ENCODE results near the gene PHLPP2. TPM values are rescaled to one million over a fixed set of nuclear protein-coding genes. Genes with fewer than 3 reads are reported as not detected.

PHLPP2 gene
- total RNA-seq, 1 donor = 12.7 TPM

GRCh38 chr16:71754108-71754507 lies 29.6 kb upstream of the PHLPP2 start:
- H3K4me1 ChIP-seq (ENCODE audit: insufficient read depth, low read length) = no peaks in the 10 kb centered on the region
- H4K20me1 ChIP-seq (ENCODE audit: insufficient read depth, low read length) = peaks cover 3% of the 10 kb centered on the region
- H3K4me2 ChIP-seq (ENCODE audit: insufficient read depth, low read length) = no peak overlapping the region
- H3K27ac ChIP-seq (ENCODE audit: low read depth, low read length) = no peak overlapping the region
- H3K36me3 ChIP-seq (ENCODE audit: insufficient read depth, low read length) = peaks cover 66% of the 10 kb centered on the region
- no peaks in the 10 kb centered on the region for H3K27me3 ChIP-seq (ENCODE audit: insufficient read depth, low read length)
- no peak overlapping the region for H2AFZ ChIP-seq (ENCODE audit: low read length)
- H3K79me2 ChIP-seq (ENCODE audit: insufficient read depth, low read length) = peaks cover 6% of the 10 kb centered on the region
- no peak for DNase-seq (ENCODE audit: insufficient read length, low spot score, missing footprints)
- H3K4me3 ChIP-seq (ENCODE audit: insufficient read depth, low read length) = no peak overlapping the region
- TF ChIP-seq CTCF (IDR thresholded peaks at IDR 0.05; ENCODE audit: extremely low read depth, low read depth, low read length) = no peak
- H3K9me3 ChIP-seq (ENCODE audit: low read depth, low read length) = no peaks in the 10 kb centered on the region

- H3K27ac ChIP-seq (ENCODE audit: low read depth, low read length) = no peak overlapping the region
- no peak for TF ChIP-seq CTCF (IDR thresholded peaks at IDR 0.05; ENCODE audit: extremely low read depth, low read depth, low read length)
- H4K20me1 ChIP-seq (ENCODE audit: insufficient read depth, low read length) = peaks cover 3% of the 10 kb centered on the region
- no peak overlapping the region for H3K4me2 ChIP-seq (ENCODE audit: insufficient read depth, low read length)
- no peaks in the 10 kb centered on the region for H3K9me3 ChIP-seq (ENCODE audit: low read depth, low read length)
- no peak overlapping the region for H3K4me3 ChIP-seq (ENCODE audit: insufficient read depth, low read length)
- H2AFZ ChIP-seq (ENCODE audit: low read length) = no peak overlapping the region
- H3K27me3 ChIP-seq (ENCODE audit: insufficient read depth, low read length) = no peaks in the 10 kb centered on the region
- no peak for DNase-seq (ENCODE audit: insufficient read length, low spot score, missing footprints)
- H3K79me2 ChIP-seq (ENCODE audit: insufficient read depth, low read length) = peaks cover 2% of the 10 kb centered on the region
- H3K4me1 ChIP-seq (ENCODE audit: insufficient read depth, low read length) = no peaks in the 10 kb centered on the region
- peaks cover 58% of the 10 kb centered on the region for H3K36me3 ChIP-seq (ENCODE audit: insufficient read depth, low read length)
Observed at GRCh38 chr16:71748226-71748625, 23.7 kb upstream of the PHLPP2 start.

- TF ChIP-seq CTCF (IDR thresholded peaks at IDR 0.05; ENCODE audit: extremely low read depth, low read depth, low read length) = peak; percentile 81
- Histone ChIP-seq H3K4me3 (ENCODE audit: insufficient read depth, low read length) (no peak overlapping the region), H3K36me3 (ENCODE audit: insufficient read depth, low read length) (peaks cover 57% of the 10 kb centered on the region), H3K27ac (ENCODE audit: low read depth, low read length) (no peak overlapping the region), H3K79me2 (ENCODE audit: insufficient read depth, low read length) (no peaks in the 10 kb centered on the region), H3K27me3 (ENCODE audit: insufficient read depth, low read length) (no peaks in the 10 kb centered on the region), H2AFZ (ENCODE audit: low read length) (no peak overlapping the region), H3K4me2 (ENCODE audit: insufficient read depth, low read length) (no peak overlapping the region), H3K4me1 (ENCODE audit: insufficient read depth, low read length) (no peaks in the 10 kb centered on the region), H4K20me1 (ENCODE audit: insufficient read depth, low read length) (peaks cover 3% of the 10 kb centered on the region), H3K9me3 (ENCODE audit: low read depth, low read length) (no peaks in the 10 kb centered on the region)
- DNase-seq (ENCODE audit: insufficient read length, low spot score, missing footprints) = no peak
Observed at GRCh38 chr16:71746442-71747046, 22.0 kb upstream of the PHLPP2 start.

- H3K27ac ChIP-seq (ENCODE audit: low read depth, low read length) = no peak overlapping the region
- TF ChIP-seq CTCF (IDR thresholded peaks at IDR 0.05; ENCODE audit: extremely low read depth, low read depth, low read length) = no peak
- no peak overlapping the region for H2AFZ ChIP-seq (ENCODE audit: low read length)
- no peaks in the 10 kb centered on the region for H3K79me2 ChIP-seq (ENCODE audit: insufficient read depth, low read length)
- no peak overlapping the region for H3K4me3 ChIP-seq (ENCODE audit: insufficient read depth, low read length)
- H3K36me3 ChIP-seq (ENCODE audit: insufficient read depth, low read length) = peaks cover 61% of the 10 kb centered on the region
- no peaks in the 10 kb centered on the region for H3K9me3 ChIP-seq (ENCODE audit: low read depth, low read length)
- H4K20me1 ChIP-seq (ENCODE audit: insufficient read depth, low read length) = peaks cover 2% of the 10 kb centered on the region
- H3K4me2 ChIP-seq (ENCODE audit: insufficient read depth, low read length) = no peak overlapping the region
- no peaks in the 10 kb centered on the region for H3K4me1 ChIP-seq (ENCODE audit: insufficient read depth, low read length)
- no peak for DNase-seq (ENCODE audit: insufficient read length, low spot score, missing footprints)
- H3K27me3 ChIP-seq (ENCODE audit: insufficient read depth, low read length) = no peaks in the 10 kb centered on the region
Observed at GRCh38 chr16:71738855-71739254, 14.4 kb upstream of the PHLPP2 start.

All from osteoblast (primary cell).